Activated CD4-positive, alpha-beta T cell treated with anti-CD3 and anti-CD28 coated beads, Interleukin-2, amount 50 U/mL, for 48 hours (primary cell): ENCODE data around the gene GRB2.
"Not testable (repeated sequence)": the region's sequence is repeated elsewhere in the genome, so short reads cannot be mapped to it uniquely, and the experiment has no call there.

ENCODE experiments used
- DNase-seq, 2 experiments: peaks; one replicate each; pipeline ENCODE4 v3.0.0-alpha.2; 2020

The GRB2 gene

GRCh38 chr17:75384751-75385150, 20.7 kb downstream of the GRB2 start:
- no peak for DNase-seq

DNA sequence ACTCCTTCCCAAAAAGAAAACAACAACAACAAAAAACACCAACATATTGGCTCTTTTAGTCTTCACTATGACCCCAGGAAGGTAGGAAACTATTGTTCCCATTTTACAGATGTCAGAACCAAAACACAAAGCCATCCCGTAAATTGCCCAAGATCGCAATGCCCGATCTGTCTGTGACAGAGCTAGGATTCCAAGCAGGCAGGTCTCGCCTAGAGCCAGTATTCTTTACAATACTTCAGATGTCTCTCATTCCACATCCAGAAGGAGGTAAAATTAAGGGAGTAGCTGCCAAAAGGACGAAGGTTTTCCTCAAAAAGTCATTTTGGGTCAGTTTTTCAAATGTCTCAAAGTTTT, 21.7 kb downstream of the GRB2 start:
- DNase-seq: no peak

DNA sequence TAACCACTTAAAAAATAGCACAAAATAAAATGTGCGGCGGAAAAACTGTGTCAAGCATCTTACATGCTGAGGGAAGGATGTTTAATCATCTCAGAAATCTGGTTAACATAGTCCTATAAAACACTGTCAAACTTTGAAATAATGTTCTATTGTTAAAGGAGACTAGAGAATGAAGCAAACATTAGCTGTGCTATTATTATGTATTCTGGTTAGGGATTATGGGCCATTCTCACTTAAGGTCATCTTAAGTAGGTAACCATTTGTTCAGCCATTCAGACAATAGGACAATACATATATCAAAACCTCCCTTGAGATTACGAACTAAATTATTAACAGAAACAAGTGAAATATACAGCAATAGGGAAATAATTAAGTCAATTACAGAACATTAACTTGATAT, 24.7 kb downstream of the GRB2 start:
- no peak for DNase-seq

DNA sequence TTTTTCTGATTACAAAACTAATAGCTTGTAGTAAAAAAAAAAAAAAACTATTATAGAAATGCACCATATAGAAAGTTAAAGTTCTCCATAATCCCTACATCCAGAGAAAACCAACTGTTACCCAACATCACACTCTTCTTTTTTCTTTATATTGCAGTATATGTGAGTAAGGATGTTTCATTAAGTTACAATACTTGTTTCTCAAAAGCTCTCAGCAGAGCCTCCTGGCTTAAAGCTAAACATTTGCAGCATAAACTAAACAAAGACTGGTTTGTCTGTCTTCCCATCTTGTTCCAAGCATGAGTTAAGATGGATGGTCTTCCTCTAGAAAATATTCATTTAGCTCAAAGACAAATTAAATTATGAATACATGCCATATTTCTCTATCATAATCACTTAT, 25.2 kb downstream of the GRB2 start:
- no peak for DNase-seq

GRCh38 chr17:75379426-75379825, 26.1 kb downstream of the GRB2 start:
- DNase-seq: not testable (repeated sequence)

GRCh38 chr17:75373280-75373679, 32.2 kb downstream of the GRB2 start:
- no peak for DNase-seq

GRCh38 chr17:75371981-75372380, 33.5 kb downstream of the GRB2 start:
- peak; percentile 11 to 20 for DNase-seq

DNA sequence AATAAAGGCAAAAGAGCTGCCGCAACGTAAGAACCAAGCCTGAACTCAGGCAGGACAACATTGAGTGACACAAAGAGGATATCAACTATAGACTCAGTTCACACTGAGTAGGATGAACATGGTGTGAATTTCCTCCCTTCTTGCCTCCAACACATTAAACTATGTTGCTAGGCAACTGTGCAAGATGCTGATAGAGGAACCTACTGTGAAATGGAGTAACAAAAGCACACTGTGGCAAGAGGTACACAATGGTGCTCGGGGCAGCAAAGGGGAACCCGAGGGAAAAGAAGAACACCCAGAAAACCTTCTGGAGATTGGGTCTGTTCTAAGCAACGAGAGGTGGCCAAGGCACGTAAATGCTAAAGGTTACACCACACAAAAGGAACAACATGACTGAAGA, 34.1 kb downstream of the GRB2 start:
- DNase-seq: no peak

DNA sequence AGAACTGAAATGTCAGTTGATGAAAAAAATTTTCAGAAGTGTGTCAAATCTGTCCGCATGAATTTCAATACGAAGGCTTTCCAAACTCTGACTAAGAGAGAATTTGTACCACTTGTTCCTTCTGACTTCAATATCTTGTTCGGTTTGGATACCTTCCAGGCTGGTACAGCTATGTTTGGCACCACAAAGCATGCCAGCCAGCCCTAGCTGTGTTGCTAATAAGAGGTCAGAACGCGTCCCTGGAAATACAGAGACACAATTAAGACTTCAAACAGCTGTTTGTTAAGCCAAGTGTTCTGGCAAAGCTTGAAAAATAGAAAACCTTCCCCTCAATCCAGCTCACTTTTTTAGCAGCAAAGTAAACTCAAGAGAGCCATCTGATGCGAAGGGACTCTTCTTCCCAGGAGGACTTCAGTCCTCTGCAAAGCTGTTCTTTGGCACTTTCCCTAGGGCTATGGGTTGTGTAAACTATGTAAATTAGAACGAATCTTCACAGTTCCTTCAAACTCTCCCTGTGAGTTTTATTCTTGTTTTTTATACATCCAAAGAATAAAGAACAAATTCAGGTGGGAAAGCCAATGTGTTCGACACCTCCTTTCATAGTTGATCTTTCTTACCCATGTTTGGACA, 35.1 kb downstream of the GRB2 start:
- DNase-seq: no peak

DNA sequence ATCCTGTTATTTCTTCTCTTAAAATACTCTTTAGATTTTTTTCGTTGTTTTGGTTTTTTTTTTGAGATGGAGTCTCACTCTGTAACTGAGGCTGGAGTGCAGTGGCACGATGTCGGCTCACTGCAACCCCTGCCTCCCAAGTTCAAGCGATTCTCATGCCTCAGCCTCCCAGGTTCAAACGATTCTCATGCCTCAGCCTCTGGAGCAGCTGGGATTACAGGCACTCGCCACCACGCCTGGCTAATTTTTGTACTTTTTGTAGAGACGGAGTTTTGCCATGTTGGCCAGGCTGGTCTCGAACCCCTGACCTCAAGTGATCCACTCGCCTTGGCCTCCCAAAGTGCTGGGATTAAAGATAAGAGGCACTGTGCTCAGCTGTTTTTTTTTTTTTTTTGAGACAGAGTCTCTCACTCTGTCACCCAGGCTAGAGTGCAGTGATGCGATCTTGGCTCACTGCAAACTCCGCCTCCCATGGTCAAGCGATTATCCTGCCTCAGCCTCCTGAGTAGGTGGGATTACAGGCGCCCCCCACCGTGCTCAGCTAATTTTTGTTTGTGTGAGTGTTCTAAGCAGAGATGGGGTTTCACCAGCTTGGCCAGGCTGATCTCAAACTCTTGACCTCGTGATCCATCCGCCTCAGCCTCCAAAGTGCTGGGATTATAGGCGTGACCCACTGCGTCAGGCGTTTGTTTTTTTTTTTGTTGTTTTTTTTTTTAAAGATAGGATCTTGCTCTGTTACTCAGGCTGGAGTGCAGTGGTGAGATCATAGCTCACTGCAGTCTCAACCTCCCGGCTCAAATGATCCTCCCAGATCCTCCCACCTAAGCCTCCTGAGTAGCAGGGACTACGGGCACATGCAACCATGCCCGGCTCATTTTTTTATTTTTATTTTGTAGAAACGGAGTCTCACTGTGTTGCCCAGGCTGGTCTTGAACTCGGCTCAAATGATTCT, 37.4 kb downstream of the GRB2 start:
- DNase-seq: not testable (repeated sequence)

- no peak for DNase-seq
Measured at GRCh38 chr17:75367312-75367711, 38.2 kb downstream of the GRB2 start.

DNA sequence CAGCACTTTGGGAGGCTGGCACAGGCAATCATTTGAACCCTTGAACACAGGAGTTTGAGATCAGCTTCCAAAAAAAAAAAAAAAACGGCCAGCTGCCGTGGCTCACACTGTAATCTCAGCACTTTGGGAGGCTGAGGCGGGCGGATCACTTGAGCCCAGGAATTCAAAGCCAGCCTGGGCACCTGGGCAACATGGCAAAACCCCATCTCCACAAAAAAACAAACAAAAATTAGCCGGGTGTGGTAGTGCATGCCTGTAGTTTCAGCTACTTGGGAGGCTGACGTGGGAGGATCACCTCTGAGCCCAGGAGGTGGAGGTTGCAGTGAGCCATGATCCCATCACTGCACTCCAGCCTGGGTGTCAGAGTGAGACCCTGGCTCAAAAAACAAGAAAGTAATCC, 39.0 kb downstream of the GRB2 start:
- no peak for DNase-seq

GRCh38 chr17:75365931-75366275, 39.6 kb downstream of the GRB2 start:
- no peak for DNase-seq

DNA sequence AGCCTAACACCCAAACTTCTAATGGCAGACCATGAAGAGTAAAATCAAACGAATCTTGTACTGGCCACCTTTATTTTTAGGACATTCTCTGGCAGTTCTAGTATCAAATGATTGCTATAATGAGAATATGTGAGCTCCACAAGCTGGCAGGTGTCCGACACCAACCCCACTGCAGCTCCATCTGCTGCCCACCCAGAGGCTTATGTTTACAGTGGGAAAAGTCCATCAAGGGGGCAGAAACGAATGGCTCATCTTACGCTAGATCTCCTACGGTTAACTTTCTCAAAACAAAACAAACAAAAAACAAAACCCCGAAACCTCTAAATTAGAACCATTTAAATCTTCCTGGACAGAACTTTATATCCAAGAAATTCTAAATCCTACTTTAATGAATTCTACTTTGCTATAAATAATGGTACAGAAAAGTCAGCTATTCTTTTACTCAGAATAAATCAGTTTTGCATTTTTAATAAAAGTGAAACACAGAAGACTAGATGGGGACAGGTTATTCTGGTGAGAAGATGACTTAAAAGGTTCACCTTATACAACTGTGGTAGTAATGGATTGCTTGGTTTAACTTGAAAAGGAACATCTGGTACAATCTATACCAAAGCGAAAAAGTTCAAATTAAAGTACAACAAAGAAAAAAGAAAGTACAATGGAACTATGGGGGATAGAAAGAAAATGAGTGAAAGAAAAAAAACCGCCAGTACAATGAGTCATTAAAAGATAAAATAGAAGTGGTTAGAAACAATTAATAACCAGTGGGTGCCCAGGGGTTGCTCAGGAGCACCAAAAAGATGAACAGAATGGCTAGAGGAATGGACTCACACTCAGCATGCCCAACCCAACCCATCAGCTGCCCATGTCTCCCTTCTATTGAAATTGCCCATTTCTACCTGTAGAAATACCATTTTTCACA, 40.2 kb downstream of the GRB2 start:
- DNase-seq: no peak

GRCh38 chr17:75364078-75364477, 41.4 kb downstream of the GRB2 start:
- DNase-seq: no peak

DNA sequence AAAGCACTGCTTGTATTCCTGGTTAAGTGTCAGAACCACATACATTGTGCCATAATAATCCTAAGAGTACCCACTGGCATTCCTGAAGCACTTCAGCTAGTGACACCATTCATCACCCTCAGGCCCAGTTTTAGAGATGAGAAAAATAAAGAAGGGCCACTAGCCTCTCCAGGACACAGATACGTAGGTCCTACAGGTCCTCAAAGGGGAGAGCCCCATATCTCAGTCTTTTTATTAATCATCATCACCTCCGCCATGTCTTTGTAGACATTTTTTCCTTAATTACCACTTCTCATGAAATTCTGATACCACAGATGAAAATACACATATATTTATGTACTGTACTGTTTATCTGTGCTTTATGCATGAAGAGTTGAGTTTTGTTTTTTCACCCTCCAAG, 43.5 kb downstream of the GRB2 start:
- no peak for DNase-seq

DNA sequence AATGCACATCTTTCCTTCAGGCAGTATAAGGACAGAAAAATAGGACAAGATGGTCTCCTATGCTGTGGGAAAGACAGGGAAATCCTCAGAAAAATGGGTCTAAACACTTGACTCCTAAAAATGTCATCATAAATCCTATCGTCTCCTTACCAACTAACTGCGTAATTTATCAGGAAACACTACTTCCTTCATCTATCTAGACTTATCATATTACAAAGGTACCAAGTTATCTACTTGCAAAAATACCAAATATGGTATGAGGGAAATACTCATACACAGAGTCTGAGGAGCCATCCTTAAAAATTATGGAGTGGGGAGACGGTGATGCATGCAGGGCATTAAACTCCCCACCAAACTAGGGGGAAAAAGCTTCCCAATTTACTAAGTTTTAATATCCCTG, 44.1 kb downstream of the GRB2 start:
- DNase-seq: no peak

GRCh38 chr17:75356260-75356937, 49.1 kb downstream of the GRB2 start:
- no peak for DNase-seq

- no peak for DNase-seq
Measured at GRCh38 chr17:75353176-75353575, 52.3 kb downstream of the GRB2 start.

DNA sequence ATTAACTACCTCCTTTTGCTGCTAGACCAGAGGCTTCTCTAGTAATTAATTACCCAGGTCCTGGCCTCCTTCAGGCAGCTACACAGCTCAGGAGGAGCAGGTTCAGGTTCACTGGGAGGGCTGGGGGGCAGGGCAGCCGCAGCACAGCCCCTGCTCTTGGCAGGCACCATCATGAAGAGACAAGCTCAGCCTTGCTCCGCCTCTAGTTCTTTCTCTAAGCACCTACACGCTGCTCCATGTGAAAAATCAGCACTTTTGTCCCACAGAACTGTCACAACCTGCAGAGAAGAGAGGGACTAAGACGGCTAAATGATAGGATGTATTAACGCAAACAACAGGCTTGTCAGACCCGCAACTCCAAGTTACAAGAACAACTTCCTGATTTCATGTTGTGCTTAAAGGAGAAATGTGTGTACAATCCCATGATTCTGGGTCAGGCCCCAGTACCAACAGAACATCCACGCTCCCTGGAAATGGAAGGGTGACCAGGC, 53.4 kb downstream of the GRB2 start:
- DNase-seq: no peak

DNA sequence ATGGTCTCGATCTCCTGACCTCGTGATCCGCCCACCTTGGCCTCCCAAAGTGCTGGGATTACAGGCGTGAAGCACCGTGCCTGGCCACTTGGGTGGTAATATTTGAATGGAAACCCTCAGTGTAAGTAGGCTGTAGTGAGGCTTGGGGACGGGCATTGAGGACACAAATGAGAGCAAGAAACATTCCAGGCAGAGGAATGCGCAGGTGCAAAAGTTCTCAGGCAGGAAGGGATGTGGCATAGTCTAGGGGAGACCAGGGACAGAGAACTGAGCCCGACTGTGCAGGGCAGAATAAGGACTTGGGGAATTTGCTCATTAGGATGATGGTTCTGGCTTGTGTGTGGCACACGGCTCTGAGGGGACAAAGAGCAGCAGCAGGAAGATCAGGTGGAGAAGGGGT, 54.8 kb downstream of the GRB2 start:
- DNase-seq: no peak

DNA sequence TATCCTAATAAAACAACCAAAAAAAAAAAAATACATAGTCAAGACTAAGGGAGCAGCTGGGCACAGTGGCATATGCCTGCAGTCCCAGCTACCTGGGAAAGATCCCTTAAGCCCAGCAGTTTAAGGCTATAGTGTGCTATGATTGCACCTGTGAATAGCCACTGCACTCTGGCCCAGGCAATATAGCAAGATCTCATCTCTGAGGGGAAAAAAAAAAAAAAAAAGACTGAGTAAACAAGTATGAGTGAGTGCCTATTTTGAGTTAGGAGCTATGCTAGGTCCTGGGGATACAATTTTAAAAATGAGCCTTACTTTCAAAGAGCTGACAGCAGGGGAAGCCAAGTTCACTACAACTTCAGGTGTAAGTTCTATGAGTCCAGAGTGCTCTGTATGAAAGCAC, 55.4 kb downstream of the GRB2 start:
- no peak for DNase-seq

DNA sequence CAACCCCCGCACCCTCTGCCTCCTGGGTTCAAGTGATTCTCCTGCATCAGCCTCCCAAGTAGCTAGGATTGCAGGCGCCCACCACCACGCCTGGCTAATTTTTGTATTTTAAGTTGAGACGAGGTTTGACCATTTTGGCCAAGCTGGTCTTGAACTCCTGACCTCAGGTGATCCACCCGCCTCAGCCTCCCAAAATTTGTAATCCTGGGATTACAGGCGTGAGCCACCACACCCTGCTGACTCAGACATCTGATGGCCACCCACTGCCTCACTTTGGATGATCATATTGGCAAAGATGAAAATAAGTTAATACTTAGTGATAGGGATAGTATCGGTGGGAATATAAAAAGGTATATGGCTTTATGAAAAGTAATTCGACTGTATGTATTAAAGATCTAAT, 55.9 kb downstream of the GRB2 start:
- no peak for DNase-seq
